ENCODE measurements around the gene CYFIP2.

Gene CYFIP2

DNA sequence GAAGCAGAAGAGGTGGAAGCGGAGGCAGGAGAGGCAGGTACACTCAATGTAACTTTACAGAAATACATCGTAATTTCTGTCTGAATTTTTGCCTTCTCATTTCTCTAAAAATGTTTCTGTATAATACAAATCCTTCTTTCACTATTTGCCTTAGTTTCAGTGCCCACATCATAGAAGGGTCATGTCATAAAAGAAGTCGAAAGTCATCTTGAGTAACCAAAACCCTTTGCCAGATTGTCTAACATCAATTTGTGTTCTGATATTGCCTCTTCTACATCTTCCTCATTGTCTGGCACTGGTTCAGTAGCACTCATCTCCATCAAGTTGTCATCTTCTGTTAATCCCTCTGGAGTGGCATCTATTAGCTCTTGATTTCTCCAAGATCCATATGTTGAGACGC is 6.2 kb upstream of the CYFIP2 start:
- DNase-seq, result no peak

DNA sequence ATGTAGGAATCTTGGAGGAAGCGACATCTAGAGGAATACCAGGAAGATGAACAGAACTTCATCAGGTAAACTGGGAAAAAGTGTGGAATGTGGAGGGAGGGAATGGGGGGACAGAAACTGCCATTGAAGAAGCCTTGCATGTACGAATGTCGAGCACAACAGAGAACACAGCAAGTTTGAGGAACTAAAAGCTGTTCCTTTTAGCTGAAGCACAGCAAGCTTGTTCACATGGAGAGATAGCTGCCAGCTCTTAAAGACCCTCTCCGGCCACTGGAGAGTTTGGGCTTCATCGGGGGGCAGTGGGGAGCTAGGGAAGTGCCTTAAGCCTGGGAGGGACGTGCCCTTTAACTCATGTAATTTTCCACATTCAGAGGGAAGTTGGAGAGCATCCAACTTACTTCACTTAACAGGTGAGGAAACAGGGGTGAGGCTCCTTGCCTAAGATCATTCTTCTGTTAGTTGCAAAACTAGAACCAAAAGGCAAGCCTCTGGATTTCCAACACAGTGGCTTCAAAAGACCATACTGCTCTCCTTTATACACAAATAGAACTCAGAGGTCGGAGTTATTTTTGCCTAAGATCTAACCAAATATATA is 2.3 kb upstream of the CYFIP2 start:
- DNase-seq, result no peak

DNA sequence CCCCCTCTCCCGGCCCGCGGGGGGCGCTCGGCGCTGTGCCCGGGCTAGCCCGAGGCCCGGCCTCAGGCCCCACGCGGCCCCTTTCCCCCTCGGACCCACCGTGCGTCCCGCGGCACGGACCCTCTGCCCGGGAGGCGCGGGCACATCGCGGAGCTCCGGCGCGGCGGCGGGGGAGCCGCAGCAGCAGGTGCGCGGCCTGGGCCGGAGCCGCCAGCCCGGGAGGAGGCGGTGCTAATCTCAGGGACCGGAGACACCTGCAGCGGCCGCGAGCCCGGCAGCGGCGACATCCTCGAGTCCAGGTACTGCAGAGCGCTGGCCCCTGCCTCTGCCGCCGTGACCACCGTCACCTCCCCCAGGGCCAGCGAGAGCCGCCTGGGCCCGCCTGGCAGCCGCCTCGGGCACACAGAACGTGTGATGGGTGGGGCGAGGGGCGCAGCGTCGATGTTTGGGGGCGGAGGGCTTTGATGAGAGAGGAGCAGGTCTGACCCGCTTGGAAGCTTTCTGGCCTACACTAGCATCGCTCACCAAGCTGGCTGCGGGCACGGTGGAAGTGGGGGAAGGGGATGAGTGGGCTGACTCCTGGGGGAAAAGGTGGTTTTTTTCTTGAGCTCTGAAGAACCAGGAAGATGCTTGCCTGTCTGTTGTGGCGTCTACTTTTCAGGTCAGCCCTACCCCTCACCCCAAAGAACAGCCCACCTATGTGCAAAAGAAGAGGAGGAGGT is 524 bp downstream of the CYFIP2 start:
- no peak for DNase-seq

DNA sequence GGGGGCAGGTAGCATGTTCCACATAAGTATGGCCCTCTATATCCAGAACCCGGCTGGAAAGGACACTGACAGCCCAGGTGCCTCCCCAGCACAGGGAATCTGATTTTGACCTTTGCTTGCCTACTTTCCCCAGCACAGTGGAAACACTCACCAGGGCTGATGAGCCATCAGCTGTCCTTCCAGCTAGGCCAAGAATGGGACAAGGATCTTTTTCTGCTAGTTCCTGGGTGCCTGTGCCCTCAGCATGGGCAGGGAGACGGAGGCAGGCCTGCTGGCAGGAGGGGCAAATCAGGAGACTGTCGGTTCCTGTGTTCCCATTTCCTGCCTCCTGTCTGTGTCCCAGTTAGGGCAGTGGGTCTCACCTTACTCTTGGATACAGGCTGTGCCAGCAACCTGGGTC is 1.1 kb downstream of the CYFIP2 start:
- DNase-seq, result no peak

DNA sequence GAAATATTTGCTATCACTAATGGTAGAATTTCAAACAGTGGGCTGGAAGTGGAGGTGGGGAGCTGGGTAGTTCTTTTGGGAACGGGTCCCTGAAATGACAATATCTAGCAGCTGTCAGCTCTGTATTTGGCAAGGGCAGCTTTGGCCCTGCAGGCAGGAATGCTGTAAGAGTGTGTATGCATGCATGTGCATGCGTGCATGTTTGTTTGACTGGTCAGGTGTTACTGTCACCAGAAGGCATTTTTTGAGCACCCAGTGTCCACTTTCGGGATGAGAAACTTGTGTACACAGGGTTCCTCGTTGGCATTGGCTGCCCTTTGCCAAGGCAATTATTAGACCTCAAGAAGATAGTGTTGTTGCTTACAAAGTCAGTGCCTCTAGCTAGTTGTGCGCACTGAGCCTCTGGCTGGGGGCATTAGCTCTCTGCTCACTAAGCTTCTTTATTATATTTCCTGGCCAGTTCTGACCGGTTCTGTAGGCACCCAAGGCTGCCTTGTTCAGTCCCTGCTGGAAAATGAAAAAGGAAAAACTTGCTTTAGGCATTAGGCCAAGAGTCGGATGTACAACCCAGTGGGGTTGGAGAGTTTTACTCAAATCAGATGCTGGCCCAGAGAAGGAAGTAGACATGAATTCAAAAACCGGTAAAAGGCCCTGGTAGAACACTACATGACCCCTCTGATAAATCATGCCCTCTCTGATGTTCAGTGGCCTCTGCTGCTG is 2.0 kb downstream of the CYFIP2 start:
- no peak for DNase-seq

DNA sequence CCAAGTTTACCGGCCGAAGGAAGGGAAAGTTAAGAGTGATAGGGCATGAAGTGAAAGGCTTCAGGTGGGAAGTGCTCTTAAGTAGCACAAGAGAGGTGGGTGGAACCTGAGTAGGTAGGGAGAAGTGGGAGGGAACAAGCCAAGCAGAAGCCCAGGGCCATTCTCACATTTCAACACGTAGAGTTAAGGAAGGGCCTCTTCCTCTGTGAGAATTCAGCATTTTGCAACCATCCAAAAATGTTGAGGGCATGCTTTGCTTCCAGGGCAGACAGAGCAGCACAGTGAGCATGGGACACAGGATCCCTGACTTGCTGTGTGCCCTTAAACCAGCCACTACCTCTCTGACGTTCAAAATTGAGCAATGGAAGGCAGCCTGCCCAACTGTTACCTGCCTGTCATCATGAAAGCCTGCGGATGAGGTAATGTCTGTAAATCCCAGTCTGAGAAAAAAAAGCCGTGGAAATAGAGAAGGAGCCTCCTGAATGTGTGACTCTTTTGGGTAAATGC is 3.3 kb downstream of the CYFIP2 start:
- no peak for DNase-seq

DNA sequence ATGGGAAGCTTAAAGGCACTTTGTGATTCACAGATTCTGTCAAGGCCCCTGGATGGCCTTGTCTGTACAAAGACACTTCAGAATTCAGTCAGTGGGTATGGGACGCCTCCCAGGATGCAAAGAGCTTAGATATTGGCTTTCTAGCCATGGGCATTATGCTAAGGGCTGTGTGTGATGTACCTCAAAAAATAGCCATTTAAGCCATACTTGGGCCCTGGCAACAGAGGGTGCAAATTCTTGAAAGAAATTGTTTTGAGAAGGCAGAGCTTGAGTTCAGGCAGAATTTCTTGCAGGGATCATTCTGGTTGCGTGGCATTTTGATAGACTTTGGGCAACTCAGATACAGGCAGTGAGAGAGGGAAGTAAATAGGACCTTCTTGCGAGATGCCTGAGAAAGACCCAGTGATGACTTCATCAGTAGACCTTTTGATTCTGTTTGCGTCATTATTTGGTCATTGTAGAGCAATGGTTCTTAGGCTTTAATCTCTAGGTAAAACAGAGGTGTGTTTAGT is 3.9 kb downstream of the CYFIP2 start:
- DNase-seq, result no peak

DNA sequence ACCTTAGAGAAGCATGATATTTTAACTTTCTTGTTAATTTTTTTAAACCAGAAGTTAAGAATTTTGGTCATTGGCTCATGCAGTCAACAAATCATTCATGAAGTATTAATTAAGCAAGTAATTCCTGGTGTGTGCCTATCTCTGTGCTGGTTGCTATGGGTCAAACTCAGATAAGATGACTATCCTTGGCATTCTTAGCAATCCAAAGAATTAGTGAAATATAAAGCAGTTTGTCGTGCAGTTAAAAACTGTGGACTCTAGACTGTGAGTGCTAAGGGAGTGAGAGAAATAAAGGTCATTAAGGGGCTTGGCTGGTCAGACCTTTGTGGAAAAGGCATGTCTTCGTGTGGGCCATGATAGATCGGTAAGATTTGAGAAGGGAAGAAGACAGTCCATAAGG is 4.8 kb downstream of the CYFIP2 start:
- DNase-seq, result no peak

DNA sequence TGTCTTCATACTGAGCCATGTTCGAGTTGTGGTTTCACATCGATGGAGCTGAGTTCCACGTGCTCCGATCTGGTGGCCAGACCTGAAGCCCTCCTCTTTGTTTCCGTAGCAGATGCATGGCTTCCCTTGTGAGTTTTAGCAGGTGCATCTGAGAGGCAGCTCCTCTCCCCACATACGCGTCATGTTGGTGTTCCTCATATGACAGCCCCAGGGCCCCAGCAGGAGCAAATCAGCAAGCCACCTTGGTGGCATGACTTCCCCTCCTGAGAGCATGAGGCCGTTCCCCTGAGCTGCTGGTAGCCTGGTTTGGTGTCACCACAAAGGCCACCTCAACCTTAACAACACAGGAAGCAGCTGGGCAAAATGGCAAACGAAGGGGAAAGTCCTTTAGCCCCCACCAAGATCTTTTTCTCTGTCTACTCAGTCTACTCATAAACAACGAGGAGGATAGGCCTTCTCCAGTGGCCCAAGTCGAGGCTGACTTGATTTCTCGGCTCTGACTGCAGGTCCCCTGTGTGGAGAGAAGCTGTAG is 5.9 kb downstream of the CYFIP2 start:
- DNase-seq, result no peak

DNA sequence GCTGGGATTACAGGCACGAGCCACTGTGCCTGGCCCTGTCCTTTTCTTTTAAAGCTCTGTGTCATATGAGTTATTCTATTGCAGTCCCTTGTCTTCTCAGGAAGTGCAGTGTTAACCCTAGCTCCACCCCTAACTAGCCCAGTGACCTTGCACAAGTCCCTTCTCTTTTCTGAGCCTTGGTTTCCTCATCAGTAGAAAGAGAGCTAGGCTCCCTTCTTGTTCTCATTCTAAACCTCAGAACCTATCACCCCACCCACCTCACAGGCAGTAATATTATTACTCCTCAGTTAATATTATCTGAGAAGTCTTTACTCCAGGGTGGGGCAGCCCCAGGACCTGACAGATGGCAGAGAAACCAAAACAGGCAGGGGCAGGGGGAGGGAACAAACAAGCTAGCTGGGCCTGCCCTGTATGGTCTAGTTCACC is 7.2 kb downstream of the CYFIP2 start:
- no peak for DNase-seq

DNA sequence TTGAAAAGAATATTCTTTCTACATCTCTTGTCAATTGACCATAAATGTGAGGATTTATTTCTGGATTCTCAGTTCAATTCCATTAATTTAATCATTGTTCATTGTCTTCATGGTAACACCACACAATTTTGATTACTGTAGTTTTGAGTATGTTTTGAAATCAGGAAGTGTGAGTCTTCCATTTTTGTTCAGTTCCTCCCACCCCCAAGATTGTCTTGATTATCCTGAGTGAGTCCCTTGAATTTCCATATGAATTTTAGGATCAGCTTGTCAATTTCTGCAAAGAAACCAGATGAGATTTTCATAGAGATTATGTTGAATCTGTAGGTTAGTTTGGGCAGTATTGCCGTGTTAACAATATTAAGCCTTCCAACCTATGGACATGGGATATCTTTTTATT is 9.5 kb downstream of the CYFIP2 start:
- DNase-seq, result no peak

DNA sequence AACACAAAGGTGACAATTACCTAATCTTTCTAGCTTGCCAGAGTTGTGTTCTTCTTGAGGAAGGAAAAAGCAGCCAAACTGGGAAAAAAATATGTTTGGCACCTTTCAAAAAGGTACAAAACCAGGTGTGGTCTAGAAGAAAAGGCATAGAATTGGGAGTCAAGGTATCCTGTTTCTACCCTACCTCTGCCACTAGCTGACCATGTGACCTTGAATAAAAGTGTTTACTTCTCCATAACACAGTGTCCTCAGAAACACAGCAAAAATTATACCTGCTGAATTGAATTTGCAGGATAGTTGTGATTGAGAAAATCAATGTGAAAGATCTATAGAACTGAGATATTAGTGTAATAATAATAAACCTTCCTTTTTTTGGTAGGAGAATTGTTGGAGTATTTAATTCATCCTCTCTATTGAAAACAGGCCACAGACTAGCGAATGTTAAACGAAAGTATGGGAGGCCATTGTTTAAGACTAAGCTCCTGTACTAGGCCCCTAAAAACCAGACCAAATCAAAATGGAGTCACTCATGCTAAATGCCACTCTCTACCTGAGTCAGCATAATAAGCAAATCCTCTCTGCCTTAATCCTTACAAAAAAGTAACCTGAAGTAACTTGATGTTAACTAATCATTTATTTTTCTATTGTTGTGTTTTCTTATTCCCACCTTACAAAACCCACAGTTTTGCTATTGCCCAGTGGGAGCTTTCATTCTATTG is 12.6 kb downstream of the CYFIP2 start:
- DNase-seq, result no peak

DNA sequence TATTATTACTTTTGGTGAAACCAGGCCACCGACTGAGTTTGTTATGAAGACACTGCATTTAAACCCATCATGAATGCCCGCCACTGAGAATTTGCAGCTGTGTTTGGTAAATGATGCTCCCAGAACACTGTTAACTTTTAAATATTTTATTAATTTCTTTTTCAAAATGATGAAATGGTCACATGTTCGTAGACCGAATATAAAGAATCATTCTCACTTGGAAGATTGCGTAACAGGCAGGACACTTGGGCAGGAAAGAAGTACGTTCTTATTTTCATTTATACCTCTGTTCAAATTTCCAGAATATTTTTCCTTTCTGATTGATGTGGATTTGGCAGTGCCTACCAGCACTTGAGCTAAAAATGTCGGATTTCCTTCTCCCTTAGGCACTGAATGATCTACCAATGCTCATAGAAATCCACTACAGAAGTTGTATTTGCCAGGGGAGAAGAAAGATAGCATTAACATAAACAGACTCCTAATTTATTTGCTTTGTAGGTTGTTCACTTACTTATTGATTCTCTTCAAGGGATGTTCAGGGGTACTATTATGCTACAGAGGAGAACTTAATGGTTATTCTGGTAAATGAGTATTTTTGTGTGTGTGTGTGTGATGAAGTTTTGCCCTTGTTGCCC is 13.8 kb downstream of the CYFIP2 start:
- no peak for DNase-seq

DNA sequence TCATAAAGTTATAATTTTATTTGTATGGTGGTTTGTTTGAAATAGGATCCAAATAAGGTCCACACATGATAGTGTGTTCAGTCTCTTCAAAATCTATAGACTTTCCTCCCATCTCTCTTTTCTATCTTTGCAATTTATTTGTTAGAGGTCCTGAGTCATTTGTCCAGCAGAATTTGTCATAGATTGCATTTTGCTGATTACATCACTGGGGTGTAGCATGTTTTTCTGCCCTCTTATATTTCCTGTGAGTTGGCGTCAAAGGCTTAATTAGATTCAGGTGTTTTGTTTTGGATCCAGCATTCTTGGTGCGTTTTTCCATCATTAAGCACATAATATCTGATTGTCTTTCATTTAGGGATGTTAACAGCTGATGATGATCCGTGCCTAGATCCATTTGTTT is 15.0 kb downstream of the CYFIP2 start:
- DNase-seq, result no peak

DNA sequence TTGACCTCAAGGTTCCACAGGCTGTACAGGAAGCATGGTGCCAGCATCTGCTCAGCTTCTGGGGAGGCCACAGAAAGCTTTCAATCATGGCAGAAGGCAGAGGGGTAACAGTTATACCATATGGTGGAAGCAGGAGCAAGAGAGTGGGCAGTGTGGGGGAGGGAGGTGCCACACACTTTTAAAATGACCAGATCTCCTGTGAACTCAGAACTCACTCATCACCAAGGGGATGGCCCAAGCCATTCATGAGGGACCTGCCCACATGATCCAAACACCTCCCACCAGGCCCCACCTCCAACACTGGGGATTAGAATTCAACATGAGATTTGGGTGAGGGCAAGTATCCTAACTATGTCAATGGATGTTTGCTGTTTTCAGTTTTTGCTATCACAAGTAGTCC is 16.2 kb downstream of the CYFIP2 start:
- DNase-seq, result no peak

DNA sequence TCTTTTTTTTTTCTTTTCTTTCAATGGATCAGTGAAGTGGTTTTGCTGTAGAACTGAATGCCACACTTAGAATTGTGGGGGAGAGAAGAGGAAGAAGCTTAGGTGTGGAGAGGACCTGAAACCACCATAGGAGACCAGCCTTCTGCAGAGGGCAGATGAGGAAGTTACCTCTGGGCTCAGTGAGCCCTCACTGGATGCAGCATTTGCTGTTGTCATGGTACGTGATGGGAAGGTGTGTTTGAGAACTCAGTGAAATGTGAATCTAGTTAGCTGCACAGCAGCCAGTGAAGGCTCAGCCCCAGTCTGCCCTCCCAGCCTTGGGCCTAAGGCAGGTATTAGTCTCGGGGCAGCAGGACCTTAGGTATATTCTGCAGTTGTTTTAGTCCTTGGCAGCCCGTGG is 17.5 kb downstream of the CYFIP2 start:
- DNase-seq, result no peak

DNA sequence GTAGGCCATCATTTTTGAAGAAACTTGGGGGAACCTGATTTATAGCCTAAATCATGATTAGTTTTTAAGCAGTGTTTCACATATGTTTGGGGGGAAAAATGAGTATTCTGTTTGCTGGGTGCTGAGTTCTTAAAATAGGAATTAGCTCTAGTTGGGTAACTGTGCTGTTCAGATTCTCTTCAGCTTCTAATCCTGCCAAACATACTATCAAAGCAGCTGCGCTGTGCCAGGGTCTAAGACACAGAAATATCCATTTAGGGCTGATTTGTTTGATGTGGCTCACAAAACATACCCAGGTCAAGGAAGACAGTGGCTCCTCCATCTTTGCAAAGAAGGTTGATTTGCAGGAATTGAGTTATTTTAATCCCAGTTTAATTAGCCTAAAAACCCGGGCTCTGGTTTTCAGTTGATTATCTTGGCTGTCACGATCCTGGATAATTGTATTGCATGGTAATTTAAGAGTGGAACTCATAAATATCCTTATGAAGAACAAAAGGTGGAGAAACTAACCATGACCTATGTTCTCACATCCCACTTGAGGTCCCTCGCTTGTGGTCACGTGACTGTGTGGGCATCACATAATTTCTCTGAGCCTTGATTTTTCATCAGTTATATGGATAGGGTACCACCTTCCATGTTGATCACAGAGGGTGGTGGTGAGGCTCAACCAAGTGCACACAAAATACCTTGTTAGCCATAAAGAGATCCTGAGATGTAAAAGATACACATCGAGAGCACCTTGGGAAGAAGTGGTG is 18.7 kb downstream of the CYFIP2 start:
- DNase-seq, result no peak

DNA sequence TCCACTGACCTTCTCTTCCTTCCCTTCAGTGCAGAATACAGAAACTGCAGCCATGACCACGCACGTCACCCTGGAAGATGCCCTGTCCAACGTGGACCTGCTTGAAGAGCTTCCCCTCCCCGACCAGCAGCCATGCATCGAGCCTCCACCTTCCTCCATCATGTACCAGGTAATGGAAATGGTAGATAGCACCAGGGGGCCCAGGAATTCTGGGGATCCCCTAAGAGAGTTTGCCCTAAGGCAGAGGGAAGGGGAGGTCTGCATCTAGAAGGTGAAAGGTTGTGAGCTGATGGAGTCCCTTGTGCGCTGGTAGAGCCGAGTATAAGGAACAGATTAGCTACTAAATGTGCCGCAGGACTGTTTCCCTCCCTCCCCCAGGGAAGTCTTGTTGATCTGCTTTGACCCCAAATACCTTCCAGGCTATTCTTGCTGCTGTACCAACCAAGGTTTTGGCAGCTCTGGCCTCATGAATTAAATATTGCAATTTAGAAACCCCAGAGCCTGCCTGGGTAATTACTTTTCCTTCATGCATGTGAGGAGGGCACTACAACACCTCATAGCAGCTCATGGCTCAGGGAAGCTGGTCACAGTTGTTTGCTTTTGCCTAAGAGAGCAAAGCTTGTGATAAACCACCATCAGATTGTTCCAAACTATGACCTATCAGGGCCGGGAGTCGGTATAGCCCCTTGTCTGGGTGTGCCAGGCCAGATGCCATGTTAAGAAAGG is 19.6 kb downstream of the CYFIP2 start:
- DNase-seq, result no peak

DNA sequence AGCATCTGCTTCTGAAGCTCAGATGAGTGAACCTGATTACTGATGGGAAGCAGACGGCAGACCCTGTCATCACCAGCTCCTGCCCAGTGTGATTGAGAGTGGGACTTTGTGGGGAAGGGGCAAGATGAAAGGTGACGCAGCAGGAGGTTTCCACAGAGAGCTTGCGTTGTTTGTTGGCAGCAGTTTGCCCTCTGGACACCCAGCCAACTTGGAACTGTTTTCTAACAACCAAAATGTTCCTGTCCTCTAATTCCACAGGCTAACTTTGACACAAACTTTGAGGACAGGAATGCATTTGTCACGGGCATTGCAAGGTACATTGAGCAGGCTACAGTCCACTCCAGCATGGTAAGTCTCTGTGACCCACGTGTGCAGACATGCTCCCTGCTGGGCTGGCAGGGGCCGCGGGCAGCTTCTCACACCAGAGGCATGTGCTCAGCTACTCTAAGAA is 20.9 kb downstream of the CYFIP2 start:
- no peak for DNase-seq

DNA sequence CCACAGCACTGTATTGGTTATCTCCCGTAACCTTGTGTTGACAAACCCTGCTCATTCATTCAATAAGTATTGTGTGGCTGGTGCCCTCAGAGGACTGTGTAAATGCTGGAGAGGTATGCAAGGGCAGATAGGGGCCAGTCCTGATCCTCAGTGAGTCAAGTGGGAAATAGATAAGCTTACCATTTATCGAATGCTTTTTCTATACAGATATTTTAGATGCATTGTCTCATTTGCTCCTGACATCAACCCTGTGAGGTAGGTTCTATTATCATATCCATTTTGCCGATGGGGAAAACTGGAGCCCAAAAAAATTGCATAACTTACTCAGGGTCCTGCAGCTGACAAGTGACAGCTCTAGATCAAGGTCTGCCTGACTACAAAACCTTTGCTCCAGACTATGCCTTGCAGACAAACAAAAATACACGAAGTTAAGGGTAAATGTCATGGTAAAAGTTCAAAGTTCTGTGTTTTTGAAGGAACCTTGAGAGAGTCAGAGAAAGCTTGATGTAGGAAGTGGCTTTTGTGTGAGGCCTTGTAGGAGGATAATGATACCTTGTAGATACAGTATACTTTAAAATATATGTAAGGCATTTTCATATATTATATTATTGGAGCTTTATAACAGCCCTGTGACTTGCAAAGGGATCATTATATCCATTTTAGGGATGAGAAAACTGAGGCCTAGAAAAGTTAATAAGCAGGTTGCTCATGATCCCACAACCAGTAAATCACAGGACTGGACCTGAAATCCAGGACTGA is 22.7 kb downstream of the CYFIP2 start:
- DNase-seq, result no peak
